ENCODE results near the gene DTNA.

DTNA gene

DNA sequence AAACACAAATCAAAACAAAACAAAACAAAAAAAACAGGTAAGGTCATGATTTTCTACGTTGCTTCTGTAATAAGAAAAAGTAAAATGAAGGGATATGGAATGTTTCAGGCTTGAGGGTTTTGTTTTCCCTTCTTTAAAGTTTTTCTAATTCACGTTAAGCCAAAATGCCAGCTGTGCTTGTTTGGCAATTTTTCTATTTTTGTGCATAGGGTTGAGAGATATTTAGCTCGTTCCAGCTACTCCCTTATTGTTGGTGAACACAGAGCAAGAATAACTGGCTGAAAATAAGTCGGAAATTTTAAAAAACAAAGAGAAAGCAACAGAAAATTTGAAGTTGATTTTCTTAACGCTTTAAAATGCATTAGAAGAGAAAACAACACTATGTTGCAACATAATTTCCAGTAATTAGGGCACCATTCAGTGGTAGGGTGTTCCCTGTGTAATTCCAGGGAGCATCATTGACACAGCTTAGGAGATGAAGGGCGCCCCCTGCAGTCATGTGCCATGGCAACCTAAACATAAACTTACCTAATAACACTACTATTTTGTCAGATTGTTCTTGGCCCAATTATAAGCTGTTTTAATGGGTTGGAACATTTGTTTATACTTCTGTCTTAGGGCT is 99.5 kb downstream of the DTNA start:
- no peak for DNase-seq

DNA sequence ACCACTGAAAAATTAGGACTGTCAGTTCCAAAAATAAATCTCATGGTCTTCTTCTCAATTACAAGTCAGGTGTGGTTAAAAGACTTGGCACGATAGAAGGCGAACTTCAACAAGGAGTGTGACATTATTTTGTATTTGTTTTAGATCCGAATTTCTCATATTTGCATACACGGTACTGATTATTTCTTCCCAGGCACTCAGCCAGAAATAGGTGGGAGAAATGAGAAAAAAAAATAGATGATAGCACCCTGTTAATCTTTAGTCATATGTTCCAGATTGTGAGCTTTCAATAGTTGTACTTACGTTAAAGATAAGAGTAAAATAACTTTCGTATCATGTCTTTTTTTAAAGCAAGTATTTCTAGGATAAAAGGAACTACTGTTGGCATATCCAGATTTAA is 106.1 kb downstream of the DTNA start:
- no peak for DNase-seq

DNA sequence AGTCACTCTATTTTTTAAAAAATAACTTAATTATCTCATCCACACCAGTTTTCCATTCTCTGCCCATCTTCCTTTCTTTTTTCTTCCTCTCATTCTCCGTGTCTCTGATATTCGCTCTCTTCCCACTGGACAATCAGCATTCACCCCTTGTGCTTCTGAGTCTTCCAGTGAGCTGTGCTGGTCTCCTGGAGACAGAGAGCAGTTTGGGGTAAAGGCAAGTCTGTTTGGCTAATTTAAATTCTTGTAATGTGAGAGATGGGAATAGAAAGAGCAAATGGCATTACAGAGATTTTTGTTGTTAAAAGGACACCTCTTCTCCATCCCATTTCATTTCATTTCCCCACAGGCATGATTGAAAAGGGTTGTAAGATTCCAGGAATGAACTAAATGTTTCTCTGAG is 107.5 kb downstream of the DTNA start:
- no peak for DNase-seq

DNA sequence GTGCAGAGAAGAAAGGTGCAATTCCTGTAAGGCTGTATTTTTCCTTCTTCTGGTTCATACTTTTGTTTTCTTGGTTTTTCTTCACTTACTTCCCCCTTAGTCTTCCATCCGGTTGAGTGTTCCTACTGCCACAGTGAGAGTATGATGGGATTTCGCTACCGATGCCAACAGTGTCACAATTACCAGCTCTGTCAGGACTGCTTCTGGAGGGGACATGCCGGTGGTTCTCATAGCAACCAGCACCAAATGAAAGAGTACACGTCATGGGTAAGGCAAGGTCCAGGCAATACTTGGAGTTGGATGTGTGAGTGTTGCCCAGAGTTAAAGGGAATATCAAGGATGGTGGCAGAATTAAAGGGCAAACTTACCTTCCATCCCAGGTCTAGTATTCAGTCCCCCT is 108.0 kb downstream of the DTNA start:
- no peak for DNase-seq

DNA sequence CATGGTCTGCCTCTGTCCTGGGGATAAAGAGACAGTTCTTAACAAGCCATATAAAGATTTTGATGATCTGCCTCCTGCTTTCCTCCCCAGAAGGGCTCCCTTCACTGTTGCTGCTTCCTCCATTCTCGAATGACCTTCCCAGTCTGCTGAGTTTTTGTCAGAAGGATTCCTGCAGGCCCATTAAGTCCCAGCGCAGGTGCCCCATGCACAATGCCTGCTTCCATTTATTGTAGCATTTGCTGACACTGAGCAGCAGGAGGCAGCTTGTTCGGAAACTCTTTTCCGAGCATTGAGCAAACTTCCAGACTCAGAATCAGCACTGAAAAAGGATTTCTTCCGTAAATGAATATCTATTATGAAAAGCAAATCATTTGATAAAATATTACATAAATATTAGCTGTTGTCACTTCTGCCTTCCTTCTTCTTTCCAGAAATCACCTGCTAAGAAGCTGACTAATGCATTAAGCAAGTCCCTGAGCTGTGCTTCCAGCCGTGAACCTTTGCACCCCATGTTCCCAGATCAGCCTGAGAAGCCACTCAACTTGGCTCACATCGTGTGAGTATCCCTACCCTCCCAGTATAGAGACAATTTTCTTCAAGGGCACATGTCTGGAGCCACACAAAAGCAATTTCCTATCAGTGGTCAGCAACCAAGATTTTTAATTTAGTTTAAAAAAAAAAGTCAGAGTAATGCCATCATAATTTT is 110.4 kb downstream of the DTNA start:
- DNase-seq = no peak

DNA sequence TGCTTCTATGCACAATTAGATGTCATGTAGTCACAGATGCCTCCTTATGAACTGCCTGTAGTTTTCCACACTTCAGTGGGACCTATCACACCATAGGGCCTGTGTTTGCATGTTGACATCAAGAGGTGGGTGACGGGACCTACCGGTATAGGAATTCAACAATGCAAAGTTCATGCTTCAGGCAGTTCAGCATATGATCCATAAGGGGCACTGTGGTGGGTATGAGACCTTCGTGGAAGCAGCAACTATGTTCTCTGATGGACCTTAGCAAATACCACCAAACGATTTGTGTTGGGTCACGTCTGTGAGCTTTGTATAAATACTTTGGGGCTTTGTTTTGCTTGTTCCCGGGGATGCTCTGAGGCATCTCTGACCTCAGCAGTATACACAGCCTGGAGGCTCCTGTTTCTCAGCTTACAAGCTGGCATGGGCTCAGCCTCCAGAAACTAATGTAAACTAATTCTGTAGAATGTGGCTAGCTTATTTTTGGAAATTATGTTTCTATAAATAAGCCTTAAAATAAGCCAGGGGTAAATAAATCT is 111.6 kb downstream of the DTNA start:
- DNase-seq = no peak

DNA sequence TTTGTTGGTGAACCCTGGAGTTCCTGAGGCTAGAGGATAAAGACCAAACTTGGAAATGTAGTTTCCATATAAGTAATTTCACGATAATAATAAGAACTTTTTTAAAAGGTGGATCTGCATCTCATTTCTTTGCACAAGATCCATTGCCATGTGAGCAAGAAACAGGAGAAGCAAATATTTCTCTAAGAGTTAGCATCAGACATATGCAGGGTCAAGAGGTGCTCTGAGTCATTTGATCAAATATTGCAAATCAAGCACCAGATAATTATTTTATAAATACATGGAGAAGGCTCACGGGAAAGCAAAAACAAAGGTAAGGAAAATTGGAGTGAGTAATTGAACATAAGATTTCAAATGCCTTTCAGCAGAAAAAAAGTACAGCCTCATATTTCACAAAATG is 118.0 kb downstream of the DTNA start:
- DNase-seq = no peak

DNA sequence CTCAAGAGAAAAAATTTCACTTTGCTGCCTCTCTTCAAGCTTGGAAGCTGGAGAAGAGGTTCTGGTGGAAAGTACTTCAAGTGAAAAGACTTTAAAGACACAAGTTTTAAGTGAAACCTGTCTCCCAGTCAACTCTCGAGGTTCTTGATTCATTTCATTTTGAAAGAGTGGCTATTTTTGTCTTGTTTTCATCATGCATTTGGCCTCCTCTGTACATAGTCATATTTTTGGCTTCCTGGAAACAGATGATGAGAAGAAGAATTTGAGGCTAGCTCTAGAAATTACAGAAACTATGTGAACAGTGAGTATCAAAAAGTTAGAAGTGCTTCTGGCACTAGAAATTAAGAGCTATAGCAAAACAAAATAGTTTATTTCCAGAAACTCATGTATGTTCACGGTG is 124.8 kb downstream of the DTNA start:
- DNase-seq = no peak

DNA sequence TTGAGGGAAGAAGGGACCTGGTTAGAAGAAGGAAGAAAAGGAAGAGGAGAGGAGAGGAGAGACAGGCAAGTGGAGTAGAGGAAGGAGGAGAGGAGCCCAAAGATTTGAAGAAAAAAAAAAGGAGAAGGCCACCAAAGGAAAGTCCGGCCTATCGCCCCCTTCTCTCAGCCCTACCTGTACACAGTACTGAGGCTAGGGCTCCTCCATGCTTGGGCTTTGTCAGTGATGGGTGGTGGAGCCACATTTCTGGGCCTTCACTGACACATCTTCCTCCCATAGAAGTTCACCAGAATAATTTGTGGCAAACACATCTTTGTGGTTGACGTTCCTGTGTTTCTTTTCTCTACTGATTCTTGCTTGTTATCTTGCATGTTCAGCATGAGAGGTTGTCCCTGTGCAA is 125.4 kb downstream of the DTNA start:
- no peak for DNase-seq

DNA sequence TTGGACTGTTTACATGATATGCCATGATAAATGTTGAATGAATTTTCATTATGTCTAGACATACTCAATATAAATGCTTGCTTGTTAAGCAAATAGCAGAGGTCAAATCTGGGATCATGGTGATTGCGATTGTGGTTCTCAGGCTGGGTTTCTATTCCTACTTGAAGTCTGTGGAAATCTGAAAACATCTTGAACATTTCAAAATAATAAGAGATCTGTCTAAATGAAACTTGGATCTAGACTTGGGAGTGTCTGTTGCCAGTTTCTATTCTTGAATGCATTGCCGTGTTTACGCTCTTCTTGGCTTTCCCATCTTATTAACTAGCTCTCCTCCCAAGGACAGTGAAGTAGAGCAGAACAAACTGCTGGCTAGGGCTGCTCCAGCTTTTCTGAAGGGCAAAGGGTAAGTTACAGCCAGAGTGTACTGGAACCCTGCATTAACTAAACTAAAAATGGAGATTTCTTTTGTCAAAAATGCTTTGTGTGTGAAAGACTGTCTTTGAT is 127.7 kb downstream of the DTNA start:
- peak; percentile 22 for DNase-seq

DNA sequence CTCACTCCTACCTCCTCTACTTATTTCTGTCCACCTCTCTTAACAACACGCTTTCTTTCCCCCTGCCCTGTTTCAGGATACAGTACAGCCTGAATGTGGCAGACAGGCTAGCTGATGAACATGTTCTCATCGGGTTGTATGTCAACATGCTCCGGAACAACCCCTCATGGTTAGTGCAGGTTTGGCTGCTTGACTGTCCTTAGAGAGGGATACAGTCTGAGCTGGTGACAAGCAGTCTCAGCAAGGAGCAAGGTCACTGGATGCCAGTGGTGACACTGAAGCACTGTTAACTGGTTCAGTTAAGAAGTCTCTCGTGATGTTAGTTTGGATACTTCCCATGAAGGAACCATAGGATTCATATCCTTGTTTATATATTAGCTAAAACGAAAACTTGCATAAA is 128.6 kb downstream of the DTNA start:
- no peak for DNase-seq

DNA sequence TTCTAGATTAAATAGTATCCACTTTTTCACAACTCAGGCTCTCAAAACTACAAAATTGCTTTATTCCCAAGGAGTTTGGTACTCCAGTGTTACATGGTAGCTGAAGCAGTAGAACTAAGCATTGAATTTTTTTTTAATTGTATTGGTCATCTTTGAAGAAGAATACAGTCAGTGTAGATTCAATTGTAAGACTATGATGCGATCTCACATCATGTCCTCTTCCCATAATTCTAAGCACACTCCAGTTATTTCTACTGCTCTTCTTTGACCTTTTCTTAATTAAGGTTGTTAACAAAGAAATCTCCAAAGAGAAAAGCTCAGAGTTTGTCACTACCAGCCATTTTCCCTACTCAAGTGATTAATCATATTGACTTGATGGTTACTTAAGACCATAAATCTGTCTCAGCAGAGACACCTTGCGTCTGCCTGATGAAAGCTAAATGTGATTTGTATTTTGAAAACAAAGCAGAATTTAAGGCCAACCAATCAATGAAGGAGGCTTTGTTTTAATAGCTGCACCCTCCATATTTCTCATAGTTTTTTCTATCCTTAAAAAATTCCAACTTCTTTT is 130.2 kb downstream of the DTNA start:
- DNase-seq = peak; percentile 78

DNA sequence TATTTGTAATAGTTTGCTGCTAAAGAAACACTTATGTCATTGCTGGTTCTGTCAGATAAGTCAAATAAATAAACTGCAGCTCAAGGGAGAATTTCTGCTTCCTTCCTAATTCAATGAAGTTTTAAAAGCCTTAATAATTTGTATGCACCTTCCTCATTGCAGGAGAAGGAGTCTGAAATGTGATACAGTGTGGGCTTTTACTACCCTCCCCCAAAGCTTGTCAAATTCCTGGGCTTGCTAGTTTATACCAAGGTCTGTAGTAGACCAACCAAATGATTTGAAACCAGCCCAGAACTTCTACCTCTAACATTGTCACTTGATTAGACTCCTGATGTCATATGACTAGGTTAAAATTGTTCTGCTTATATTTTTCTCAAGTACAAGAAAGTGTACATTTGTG is 131.8 kb downstream of the DTNA start:
- no peak for DNase-seq

DNA sequence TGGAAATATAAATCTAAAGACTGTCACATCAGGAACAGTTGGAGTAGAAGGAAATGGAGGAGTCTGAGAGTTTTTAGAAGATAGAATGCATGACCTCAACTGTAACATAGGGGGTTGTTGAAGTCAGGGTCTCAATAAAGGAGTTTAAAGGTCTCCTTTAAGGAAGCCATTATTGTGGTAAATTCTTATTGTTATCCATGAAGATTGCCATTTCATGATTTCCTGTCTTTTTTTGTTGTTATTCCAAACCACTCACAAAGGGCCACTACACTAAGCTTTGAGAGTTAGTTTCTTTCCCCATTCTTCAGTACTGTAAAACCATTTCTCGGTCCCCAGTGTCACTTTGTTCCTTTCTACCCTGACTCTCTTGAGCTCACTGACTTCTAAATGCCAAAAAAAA is 134.0 kb downstream of the DTNA start:
- DNase-seq = no peak

DNA sequence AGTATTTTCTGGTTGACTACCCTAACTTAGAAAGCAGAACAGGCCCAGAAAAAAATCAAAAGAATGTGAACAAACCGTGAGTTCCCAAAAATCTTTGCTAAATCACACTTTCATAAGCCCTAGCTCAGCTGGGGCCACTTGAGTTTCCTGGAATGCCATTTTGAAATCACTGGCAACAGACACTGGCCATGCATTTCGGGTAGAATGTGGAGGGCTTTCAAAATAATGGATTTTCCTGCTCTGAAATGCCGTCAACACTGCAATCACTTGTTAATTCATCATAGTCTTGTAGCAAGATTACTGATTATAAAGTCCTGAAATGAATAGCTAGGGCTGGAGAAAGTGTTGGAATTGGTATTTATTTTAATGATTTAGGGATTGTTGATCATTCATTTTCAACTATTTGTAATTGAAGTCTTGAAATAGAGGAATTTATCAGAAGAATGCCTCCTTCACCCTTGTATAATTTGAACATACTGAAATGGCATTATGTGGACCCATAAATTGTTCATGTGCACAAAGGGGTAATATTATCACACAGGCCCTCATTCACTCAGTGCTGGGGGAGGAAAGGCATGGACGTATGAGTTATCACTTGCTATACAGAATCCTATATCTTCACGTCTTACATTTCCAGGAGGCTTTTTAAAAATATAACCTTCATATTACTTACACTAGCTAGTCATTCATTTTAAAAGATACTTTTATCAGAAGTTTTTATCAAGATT is 134.8 kb downstream of the DTNA start:
- DNase-seq = peak; percentile 2

DNA sequence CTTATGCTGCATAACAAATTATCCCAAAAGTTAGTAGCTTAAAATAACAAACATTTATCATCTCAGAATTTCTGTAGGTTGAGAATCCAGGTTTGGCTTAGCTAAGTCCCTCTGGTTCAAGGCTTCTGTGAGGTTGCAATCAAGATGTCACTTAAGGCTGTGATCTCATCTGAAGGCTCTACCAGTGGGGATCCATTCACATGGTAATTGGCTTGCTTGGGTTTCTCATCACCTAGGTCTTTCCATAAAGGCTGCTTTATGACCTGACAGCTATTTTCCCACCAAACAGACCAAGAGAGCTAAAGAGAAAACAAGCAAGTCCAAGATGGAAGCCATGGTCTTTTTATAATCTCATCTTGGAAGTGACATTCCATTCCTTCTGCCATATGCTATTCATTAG is 137.3 kb downstream of the DTNA start:
- DNase-seq = no peak

DNA sequence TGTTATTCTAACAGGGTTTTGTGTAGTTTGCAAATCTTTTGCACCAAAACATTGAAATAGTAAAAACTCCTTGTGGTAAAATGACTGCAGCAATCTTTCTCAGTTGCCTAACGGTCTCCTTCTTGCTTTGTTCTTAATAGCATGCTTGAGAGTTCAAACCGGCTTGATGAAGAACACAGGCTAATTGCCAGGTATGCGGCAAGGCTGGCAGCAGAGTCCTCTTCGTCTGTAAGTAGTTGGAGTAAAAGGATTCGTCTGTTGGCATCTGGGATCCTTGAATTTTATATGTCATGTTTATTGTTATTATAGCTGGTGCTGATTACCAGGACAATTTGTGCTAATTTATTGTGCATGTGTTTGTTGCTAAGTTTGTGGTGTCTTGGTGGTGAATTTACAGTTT is 138.1 kb downstream of the DTNA start:
- DNase-seq = peak; percentile 38

DNA sequence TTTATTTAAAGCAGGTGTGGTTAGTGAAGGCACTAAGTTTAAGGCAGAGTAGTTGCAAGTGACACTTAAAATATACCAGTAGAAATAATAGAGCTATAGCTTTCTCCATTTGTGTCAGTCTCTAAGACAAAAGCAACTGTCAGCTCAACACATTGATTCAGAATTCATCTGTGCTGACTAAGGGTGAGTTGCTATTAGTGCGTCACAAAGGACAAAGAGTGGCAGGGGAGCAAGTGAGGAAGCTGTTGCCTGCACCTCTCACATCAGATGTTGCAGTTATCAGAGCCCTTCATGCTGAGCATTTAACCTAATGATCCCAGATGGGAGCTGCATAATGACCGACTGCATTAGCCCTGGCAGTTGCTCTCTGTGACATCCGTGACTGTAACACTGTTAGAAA is 138.6 kb downstream of the DTNA start:
- DNase-seq = peak; percentile 54

DNA sequence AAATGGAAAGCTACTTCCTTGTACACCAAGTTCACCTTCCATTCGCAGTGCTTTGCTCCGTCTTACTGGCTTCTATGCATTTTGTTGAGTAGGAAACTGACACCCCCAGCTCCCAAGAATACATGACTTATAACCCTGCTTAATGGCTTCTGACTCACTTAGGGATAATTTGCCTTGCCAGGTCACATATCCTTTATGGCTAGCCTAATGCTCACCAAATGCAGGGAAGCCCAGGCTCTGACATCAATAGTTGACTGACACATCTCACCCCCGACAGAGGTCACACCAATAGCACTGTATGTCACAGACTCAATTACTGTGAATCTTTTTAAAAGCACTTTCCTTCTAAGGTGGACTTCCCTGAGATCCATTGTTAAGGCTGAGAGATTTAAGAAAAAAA is 147.2 kb downstream of the DTNA start:
- DNase-seq = no peak

DNA sequence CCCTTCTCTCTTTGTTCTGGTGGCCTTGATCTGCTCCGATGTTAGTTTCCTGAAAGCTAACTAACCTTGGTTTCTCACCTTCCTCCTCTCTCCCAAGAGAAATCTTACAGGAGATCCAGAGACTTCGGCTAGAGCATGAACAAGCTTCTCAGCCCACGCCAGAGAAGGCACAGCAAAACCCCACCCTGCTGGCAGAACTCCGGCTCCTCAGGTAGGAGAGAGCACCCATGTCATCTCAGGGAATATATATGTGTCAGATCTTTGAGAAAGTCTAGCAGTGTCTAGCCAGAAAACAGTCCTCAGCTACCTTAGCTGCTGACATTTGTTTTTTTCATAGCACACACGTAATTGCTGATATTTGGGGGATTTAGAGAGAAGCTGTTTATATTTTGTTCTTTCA is 148.1 kb downstream of the DTNA start:
- DNase-seq = no peak

DNA sequence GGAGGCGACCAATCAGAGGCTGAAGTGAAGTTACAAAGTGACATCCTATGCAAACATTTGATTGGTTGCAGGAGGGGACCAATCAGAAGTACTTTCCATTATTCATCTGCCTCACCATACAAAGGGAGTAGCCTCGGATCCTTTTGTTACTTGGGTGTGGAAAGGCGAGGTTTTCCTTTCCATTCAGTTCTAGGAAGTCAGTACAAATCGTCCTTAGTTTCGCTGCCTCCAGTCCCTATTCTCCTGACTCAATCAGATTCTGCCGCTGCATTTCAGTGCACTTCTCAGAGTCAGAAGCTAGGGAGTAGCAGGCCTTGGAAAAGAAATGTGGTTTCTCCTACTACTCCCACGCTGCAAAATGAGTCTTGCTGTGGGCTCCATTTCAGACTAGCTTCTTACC is 149.4 kb downstream of the DTNA start:
- DNase-seq = no peak

DNA sequence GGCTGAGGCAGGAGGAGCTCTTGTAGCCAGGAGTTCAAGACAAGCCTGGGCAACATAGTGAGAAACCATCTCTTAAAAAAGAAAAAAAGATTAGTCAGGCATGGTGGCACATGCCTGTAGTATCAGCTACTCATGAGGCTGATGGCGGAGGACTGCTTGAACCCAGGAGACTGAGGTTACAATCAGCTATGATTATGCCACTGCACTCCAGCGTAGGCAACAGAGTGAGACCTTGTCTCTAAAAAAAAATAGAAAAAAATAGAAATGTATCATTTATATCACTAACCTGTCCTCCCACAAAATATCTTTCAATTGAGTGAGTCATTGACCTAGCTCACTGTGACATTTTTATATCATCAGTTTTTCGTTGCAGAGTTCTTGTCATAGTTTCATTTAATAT is 152.5 kb downstream of the DTNA start:
- no peak for DNase-seq

DNA sequence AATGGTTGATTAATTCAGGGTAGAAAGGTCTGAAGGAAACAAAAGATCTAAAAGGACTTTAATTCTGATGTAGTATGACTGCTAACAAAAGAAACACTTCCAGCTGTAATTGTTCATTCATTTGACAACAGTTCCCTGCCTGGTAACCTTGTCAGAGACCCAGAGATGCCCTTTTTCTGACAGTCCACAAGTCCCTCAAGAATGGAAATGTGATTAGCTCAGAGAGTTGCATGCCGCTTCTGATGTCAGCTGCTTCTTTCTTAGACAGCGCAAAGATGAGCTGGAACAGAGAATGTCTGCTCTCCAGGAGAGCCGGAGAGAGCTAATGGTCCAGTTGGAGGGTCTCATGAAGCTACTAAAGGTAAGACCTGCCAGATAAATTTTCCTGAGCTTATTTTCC is 153.6 kb downstream of the DTNA start:
- no peak for DNase-seq

Data from NCI-H2227 treated with DMSO at 0.1 percent for 48 hours (cell line).